ENCODE results near the gene SNRNP27.

GRCh38 chr2:69947325-69947931 lies 53.7 kb downstream of the SNRNP27 start:
- no peak for TF ChIP-seq YY1 (IDR thresholded peaks at IDR 0.05; ENCODE audit: insufficient read depth, insufficient read length)
- no peak for TF ChIP-seq SUZ12 (IDR thresholded peaks at IDR 0.05; ENCODE audit: extremely low read depth, insufficient read depth, insufficient read length)
- TF ChIP-seq ZNF274 (IDR thresholded peaks at IDR 0.05; ENCODE audit: low read depth, low read length) = no peak
